ENCODE measurements around the gene NUDT1.

The NUDT1 gene

GRCh38 chr7:2241580-2242540 lies at the start of gene NUDT1, which contains the start of gene MRM2:
TSS of gene NUDT1 (plus strand) at chr7:2242226. CDS start at chr7:2244575, 2,349 bp downstream.
TSS of gene MRM2 (minus strand) at chr7:2242205. CDS start at chr7:2242169, 36 bp downstream.
- DNase-seq (ENCODE audit: low read depth in 3 of 3, low spot score in 1 of 3) = peak; percentile 31 to 68 (median 34)

DNA sequence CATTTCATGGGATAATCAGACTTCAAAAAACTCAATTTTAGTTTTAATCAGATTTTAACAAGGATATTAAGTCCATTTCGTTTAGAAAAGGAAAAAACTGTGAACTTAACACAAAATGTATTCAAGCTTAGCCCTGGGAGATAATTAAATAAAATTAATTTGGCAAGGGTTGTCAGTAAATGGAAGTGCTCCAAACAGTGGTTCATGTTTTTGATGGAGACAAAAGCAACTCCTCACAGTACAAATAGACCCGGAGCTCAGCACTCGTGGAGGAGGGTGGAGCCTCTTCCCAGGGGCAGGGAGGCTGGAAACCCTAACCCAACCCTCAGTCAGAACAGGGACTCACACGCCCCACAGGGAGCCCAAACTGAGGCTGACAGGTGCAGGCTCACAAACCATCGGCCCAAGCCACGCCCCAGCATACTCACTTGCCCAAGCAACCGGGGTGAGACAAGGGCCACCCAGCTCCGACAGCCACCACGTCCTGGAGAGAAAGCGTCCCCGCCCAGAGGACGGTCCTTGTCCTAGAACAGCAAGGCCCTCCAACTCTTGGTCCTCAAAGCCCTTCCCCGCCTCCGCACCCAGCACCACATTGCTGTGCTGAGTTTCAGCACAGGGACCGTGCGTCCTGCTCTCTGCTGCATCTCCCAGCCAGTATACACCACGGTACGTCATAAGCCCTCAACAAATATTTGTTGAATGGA lies 49.0 kb upstream of the NUDT1 start:
- DNase-seq (ENCODE audit: low read depth in 3 of 3, low spot score in 1 of 3) = no peak

DNA sequence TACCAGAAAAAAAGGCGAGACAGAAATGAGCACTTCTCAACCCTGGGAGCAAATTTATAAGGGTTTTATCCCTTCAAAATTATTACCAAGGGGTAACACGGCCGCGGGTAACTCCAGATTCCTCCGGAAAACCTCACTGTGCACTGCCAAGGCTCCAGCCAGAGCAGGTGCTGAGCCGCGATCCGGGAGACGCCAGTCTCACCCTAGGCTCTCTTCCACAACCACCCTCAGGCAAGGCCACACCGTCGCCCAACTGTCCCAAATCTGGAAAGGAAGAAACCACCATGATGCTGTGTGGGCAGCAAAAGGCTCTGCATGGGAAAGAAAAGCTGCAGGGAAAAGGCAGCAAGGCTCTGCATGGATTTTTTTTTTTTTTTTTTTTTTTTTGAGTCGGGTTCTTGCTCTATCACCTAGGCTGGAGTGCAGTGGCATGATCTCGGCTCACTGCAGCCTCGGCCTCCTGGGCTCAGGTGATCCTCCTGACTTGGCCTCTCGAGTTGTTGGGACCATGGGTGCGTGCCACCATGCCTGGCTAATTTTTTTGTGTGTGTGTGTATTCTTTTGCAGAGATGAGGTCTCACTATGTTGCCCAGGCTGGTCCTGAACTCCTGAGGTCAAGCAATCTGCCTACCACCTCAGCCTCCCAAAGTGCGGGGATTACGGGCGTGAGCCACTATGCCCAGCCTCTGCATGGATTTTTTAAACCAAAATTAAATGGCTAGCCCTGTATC lies 48.3 kb upstream of the NUDT1 start:
- DNase-seq (ENCODE audit: low read depth in 3 of 3, low spot score in 1 of 3) = no peak

- no peak for DNase-seq (ENCODE audit: low read depth in 3 of 3, low spot score in 1 of 3)
Observed at GRCh38 chr7:2195400-2196246, 46.4 kb upstream of the NUDT1 start.

DNA sequence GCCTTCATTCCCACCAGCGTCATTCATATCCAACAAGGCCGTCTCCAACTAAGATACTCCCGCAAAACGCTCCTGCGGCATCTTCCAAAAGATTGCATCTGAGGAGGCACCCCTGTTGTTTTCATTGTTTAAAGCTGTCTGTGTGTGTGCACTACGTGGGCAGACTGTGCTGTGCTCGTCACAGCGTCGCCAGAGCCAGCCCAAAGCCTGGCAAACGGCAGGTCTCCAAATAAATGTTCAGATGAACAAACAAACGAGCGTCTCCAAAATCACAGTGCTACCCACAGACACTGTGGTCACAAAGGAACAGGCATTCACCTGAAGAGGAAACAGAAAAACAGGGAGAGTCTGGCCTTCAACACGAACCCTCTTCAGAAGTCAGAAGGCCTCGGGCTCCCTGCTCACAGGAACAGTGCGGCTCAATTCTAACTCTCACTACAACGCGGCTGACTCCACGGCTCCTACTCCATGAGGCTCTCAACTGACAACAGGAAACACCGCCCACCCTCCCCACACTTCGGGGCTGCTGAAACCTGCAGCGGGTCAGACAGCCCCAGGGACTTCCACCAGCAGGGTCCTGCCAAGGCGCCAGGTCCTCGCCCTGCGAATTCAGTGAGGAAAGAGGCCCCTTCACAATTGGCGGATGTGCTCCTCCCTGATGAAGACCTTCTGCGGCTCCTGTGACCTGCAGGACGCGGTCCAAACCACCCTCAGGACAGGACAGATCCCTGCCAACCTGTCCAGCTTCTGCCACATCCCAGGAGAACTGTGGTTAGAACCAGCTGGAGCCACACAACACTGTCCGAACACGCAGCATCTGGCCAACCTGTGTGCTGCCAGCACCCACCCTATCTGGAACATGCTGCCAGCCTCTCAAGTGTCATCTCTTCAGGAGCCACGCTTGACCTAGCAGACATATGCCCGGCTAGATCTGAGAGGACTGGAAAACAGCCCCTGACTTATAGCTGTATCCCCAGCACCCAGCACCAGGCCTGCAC lies 45.3 kb upstream of the NUDT1 start:
- DNase-seq (ENCODE audit: low read depth in 3 of 3, low spot score in 1 of 3) = no peak

GRCh38 chr7:2197436-2198155 lies 44.4 kb upstream of the NUDT1 start:
- DNase-seq (ENCODE audit: low read depth in 3 of 3, low spot score in 1 of 3) = no peak

- DNase-seq (ENCODE audit: low read depth in 3 of 3, low spot score in 1 of 3) = no peak
Observed at GRCh38 chr7:2198206-2198605, 43.8 kb upstream of the NUDT1 start.

DNA sequence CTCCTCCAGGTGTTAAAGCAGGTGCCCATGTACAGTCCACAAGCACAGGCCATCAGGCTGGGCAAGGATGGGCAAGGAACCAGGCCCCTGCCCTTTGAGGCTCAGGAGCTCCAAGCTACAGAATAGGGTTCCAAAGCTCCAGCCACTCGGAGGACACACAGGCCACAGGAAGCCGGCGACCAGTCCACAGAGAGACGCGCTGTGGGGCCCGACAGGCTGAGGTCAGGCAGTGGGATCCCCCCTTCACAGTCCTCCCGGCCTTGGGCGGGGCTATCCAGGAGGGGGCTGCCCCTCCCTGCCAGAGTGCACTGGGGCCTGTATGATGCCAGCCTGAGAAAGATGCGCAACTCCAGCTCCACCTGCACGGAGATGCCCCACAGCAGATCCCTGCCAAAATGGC lies 43.3 kb upstream of the NUDT1 start:
- no peak for DNase-seq (ENCODE audit: low read depth in 3 of 3, low spot score in 1 of 3)

DNA sequence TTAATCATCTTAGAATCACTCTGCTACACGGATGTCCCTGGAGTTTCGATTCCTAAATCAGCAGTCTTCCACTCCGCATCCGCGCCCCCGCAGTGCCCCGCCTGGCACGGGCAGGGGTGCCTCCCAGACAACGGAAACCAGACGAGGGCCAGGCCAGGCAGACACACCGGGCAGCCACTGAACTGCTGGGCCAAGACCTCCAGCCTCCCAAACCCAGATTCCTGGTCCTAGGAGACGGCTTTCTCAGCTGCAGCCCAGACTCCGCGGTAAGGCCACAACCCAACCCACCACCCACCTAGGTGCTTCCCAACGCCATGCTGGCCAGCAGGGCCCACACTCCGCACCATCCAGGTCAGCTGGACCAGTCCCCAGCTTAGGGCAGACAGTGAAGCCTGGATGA lies 42.5 kb upstream of the NUDT1 start:
- DNase-seq (ENCODE audit: low read depth in 3 of 3, low spot score in 1 of 3) = no peak

DNA sequence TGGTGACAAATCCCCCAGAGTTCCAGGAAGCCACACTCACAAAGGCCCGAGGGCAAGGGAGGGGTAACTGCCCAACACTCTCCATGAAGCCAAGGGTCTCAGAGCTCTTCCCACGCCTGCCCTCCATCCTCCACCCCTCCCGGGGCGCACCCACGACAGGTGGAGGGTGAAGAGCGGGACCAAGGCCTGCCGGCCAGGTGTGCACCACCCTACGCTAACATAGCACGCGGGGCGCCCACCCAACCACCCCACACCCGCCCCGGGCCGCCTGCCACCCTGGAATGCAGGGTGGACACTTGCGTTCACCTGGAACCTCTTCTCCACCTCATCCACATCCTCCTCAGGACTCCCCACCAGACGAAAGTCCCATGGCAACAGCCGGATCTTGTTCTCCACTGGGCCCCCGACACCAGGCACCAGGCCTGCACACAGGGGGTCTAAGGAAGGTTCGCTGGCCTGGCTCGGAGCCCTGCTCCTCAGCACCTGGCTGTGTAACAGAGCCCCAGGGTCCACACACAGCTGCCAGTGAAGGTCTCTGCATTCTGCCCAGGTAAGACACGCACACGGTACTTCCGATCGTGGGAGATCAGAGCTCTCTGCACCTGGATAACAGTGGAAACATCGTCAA lies 42.0 kb upstream of the NUDT1 start:
- DNase-seq (ENCODE audit: low read depth in 3 of 3, low spot score in 1 of 3) = no peak

- no peak for DNase-seq (ENCODE audit: low read depth in 3 of 3, low spot score in 1 of 3)
Observed at GRCh38 chr7:2200584-2200980, 41.4 kb upstream of the NUDT1 start.

GRCh38 chr7:2201128-2201527 lies 40.9 kb upstream of the NUDT1 start:
- no peak for DNase-seq (ENCODE audit: low read depth in 3 of 3, low spot score in 1 of 3)

- DNase-seq (ENCODE audit: low read depth in 3 of 3, low spot score in 1 of 3) = no peak
Observed at GRCh38 chr7:2201686-2202360, 40.2 kb upstream of the NUDT1 start.

DNA sequence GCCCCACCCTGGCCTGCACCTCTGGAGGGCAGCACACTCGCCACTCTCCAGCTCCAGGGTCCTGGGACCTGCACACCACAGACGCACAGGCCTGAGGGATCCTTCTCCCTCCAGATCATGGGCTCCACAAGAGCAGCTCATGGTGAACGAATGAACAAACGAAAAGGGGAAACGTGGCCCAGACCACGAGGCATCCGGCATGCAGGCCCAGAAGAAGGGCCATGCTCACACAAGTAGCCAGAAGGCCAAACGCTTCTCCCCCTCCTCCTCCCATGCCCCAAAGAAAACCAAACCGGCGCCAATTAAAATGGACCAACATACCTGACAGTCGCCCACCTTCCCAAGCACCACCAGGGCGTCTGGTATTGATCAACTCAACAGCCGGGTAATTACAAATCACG lies 39.7 kb upstream of the NUDT1 start:
- no peak for DNase-seq (ENCODE audit: low read depth in 3 of 3, low spot score in 1 of 3)

GRCh38 chr7:2202901-2203765 lies 38.9 kb upstream of the NUDT1 start:
- no peak for DNase-seq (ENCODE audit: low read depth in 3 of 3, low spot score in 1 of 3)

DNA sequence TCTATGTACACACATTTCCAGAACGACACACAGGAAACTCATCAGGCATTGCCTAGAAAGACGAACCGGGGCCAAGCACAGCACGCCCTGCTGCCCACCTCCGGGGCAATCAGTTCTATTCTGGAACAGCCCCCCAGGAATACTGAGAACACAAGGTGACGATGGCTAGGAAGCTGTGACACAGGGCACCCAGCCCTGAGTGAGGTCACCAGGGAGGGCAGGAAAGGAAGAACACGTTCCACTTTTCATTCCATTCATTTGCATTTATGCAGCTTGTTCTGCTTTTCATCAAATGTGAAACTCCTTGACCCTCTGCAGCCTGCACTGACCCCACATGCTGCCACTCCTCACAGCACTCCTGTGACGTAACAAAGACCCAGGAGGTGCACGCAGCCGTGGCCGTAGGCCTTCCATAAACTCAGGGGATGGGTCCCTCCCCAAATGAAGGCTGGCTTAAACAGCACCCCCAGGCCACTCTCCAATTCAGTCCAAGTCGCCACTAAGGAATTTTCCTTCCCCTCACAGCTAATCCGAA lies 38.2 kb upstream of the NUDT1 start:
- DNase-seq (ENCODE audit: low read depth in 3 of 3, low spot score in 1 of 3) = no peak
